ENCODE measurements around the gene FN1. TPM values are rescaled to one million over a fixed set of nuclear protein-coding genes. Genes with fewer than 3 reads are reported as not detected.

The FN1 gene
- total and polyA plus RNA-seq, 2 donors (not counting 1 experiment from before 2014, with no cell fraction given) = 0.05 TPM; not detected in 1

- H2AFZ ChIP-seq (ENCODE audit: insufficient read depth, low read depth, low read length, poor library complexity, severe bottlenecking) = no peak overlapping the region
- Mint-ChIP-seq H3K9me3 (ENCODE audit: insufficient read depth) (no peaks in the 10 kb centered on the region), H3K27me3 (peaks cover 11% of the 10 kb centered on the region), H3K4me1 (no peaks in the 10 kb centered on the region), H3K27ac (no peak overlapping the region), H3K4me3 (no peak overlapping the region)
- H3K27ac ChIP-seq (ENCODE audit: low read length in 2 of 2) = no peak overlapping the region
- DNase-seq = no peak
- no peak overlapping the region for H3K4me3 ChIP-seq (ENCODE audit: control extremely low read depth in 1 of 5, extremely low read depth in 1 of 5, insufficient read depth in 1 of 5, low read depth in 2 of 5, low read length in 4 of 5)
- ATAC-seq (ENCODE audit: low read depth) = no peak
- H3K79me2 ChIP-seq (ENCODE audit: control insufficient read depth, insufficient read depth, low read length) = no peaks in the 10 kb centered on the region
- CTCF ChIA-PET = interaction anchor here (0.7 to 1.3 kb wide), 2 partner anchors 16 to 18 kb away, joined by 3 to 4 read pairs; no protein-coding TSS in a partner anchor
- no peak overlapping the region for H3K9ac ChIP-seq (ENCODE audit: low read length)
- intact Hi-C loops (cut with micrococcal nuclease) = no loop called here
- H3K36me3 ChIP-seq (replicated peaks in 1 of 2; ENCODE audit: control extremely low read depth in 1 of 2, control insufficient read depth in 1 of 2, extremely low read depth in 1 of 2, insufficient read depth in 2 of 2, low read length in 1 of 2) = no peaks in the 10 kb centered on the region
- H3K4me2 ChIP-seq (replicated peaks; ENCODE audit: low read depth, low read length, poor library complexity, severe bottlenecking) = no peak overlapping the region
- no peak for TF ChIP-seq EZH2 (IDR thresholded peaks at IDR 0.05; ENCODE audit: borderline replicate concordance, insufficient read depth, low read depth, low read length, poor library complexity, severe bottlenecking)
- TF ChIP-seq CTCF (IDR thresholded peaks at IDR 0.05) = no peak
- H4K20me1 ChIP-seq (ENCODE audit: control insufficient read depth, insufficient read depth, low read length, poor library complexity, severe bottlenecking) = no peaks in the 10 kb centered on the region
- POLR2A ChIA-PET = no interaction called here
- H3K4me1 ChIP-seq (ENCODE audit: control insufficient read depth in 2 of 2, insufficient read depth in 2 of 2, low read length in 2 of 2) = no peaks in the 10 kb centered on the region
- H3K9me3 ChIP-seq (ENCODE audit: control extremely low read depth in 1 of 3, control insufficient read depth in 2 of 3, insufficient read depth in 1 of 3, low read length in 2 of 3) = peaks cover 0 to 2% (median 0%) of the 10 kb centered on the region in 3 donors
- no peaks in the 10 kb centered on the region for H3K27me3 ChIP-seq (replicated peaks in 1 of 4; ENCODE audit: control extremely low read depth in 1 of 4, control insufficient read depth in 3 of 4, insufficient read depth in 4 of 4, low read length in 3 of 4)
- WGBS (ENCODE audit: insufficient coverage) = 83% methylated on average over 4 of the region's 10 CpGs
Measured at GRCh38 chr2:215407590-215408264, 28.1 kb downstream of the FN1 start.

DNA sequence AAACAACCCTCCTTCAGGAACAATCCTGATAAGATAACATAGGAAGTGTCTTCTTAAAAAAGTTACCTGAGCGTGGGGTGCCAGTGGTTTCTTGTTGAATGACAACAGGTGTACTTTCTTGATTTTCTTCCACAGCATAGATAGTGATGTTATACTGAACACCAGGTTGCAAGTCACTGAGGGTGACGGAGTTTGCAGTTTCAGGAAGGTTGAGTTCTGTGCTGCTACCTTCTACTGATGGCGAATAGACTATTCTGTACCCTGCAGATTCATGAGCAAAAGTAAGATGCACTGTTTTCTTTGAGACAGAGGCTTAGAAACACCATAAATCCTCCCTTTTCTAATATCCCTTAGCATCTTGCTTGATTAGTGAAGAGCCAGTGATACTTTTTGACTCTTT lies 28.8 kb downstream of the FN1 start:
- H4K20me1 ChIP-seq (ENCODE audit: control insufficient read depth, insufficient read depth, low read length, poor library complexity, severe bottlenecking) = no peaks in the 10 kb centered on the region
- H3K4me1 ChIP-seq (ENCODE audit: control insufficient read depth in 2 of 2, insufficient read depth in 2 of 2, low read length in 2 of 2) = no peaks in the 10 kb centered on the region
- no peaks in the 10 kb centered on the region for H3K36me3 ChIP-seq (replicated peaks in 1 of 2; ENCODE audit: control extremely low read depth in 1 of 2, control insufficient read depth in 1 of 2, extremely low read depth in 1 of 2, insufficient read depth in 2 of 2, low read length in 1 of 2)
- no peak overlapping the region for H3K27ac Mint-ChIP-seq
- no peak overlapping the region for H3K27ac ChIP-seq (ENCODE audit: low read length in 2 of 2)
- no peak overlapping the region for H3K9ac ChIP-seq (ENCODE audit: low read length)
- no peak overlapping the region for H2AFZ ChIP-seq (ENCODE audit: insufficient read depth, low read depth, low read length, poor library complexity, severe bottlenecking)
- no peaks in the 10 kb centered on the region for H3K79me2 ChIP-seq (ENCODE audit: control insufficient read depth, insufficient read depth, low read length)
- peaks cover 11% of the 10 kb centered on the region for H3K27me3 Mint-ChIP-seq
- CTCF ChIA-PET = interaction anchor here (0.7 to 1.3 kb wide), 2 partner anchors 17 kb away, joined by 3 to 4 read pairs; no protein-coding TSS in a partner anchor
- no CpG with 5 or more reads among the region's 3 CpGs for WGBS (ENCODE audit: insufficient coverage)
- no peak for TF ChIP-seq EZH2 (IDR thresholded peaks at IDR 0.05; ENCODE audit: borderline replicate concordance, insufficient read depth, low read depth, low read length, poor library complexity, severe bottlenecking)
- no peak for TF ChIP-seq CTCF (IDR thresholded peaks at IDR 0.05)
- intact Hi-C loops (cut with micrococcal nuclease) = no loop called here
- H3K9me3 ChIP-seq (ENCODE audit: control extremely low read depth in 1 of 3, control insufficient read depth in 2 of 3, insufficient read depth in 1 of 3, low read length in 2 of 3) = peaks cover 0 to 2% (median 0%) of the 10 kb centered on the region in 3 donors
- H3K4me3 Mint-ChIP-seq = no peak overlapping the region
- no peak for DNase-seq
- ATAC-seq (ENCODE audit: low read depth) = no peak
- no peak overlapping the region for H3K4me3 ChIP-seq (ENCODE audit: control extremely low read depth in 1 of 5, extremely low read depth in 1 of 5, insufficient read depth in 1 of 5, low read depth in 2 of 5, low read length in 4 of 5)
- POLR2A ChIA-PET = no interaction called here
- H3K9me3 Mint-ChIP-seq (ENCODE audit: insufficient read depth) = no peaks in the 10 kb centered on the region
- H3K27me3 ChIP-seq (replicated peaks in 1 of 4; ENCODE audit: control extremely low read depth in 1 of 4, control insufficient read depth in 3 of 4, insufficient read depth in 4 of 4, low read length in 3 of 4) = no peaks in the 10 kb centered on the region
- no peak overlapping the region for H3K4me2 ChIP-seq (replicated peaks; ENCODE audit: low read depth, low read length, poor library complexity, severe bottlenecking)
- H3K4me1 Mint-ChIP-seq = no peaks in the 10 kb centered on the region
